Measurements from ENCODE around the gene PRR33.

GRCh38 chr11:1868056-1868635 lies 23.5 kb downstream of the PRR33 start:
- TF ChIP-seq ZNF274 (IDR thresholded peaks at IDR 0.05; ENCODE audit: low read depth, low read length) (no peak), SUZ12 (IDR thresholded peaks at IDR 0.05; ENCODE audit: extremely low read depth, insufficient read depth, insufficient read length) (no peak)
